Common myeloid progenitor, CD34-positive (primary cell): ENCODE results near the gene VPS13C.

ENCODE experiments used
- CTCF ChIA-PET: fragments of 350-600 bp; sonication (Branson Sonifier 250); formaldehyde crosslinking; loops from one replicate; lab custom pipeline; 2021; ENCODE audit warnings: antibody characterized with exemption; lab: Charles Lee
- POLR2A ChIA-PET: fragments of 350-600 bp; sonication (Branson Sonifier 250); formaldehyde crosslinking; loops from one replicate; lab custom pipeline; 2021; ENCODE audit warnings: antibody characterized with exemption; lab: Charles Lee
- DNase-seq, 3 donors: peaks; one replicate each; pipeline versions ENCODE4 v3.0.0 to v3.0.0-alpha.2; 2013
- H3K27ac ChIP-seq, 2 experiments: 1 replicate in 1 of 2; 2 replicates in 1 of 2; pipeline ENCODE4 v1.7.0; 2013; ENCODE audit warnings: inconsistent platforms in 2 of 2, low read length in 2 of 2, mild to moderate bottlenecking in 2 of 2, low read depth in 1 of 2, moderate library complexity in 1 of 2; ENCODE audit not compliant: severe bottlenecking in 2 of 2, insufficient read depth in 1 of 2, poor library complexity in 1 of 2
- H3K27me3 ChIP-seq, 5 experiments: replicated peaks in 2 of 5; 1 replicate in 3 of 5; 2 replicates in 2 of 5; pipeline versions ENCODE4 v1.6.1 to v1.7.0; 2013; ENCODE audit warnings: low read length in 4 of 5, mild to moderate bottlenecking in 2 of 5, moderate library complexity in 2 of 5, inconsistent platforms in 1 of 5; ENCODE audit not compliant: insufficient read depth in 5 of 5, control insufficient read depth in 4 of 5
- H3K36me3 ChIP-seq, 4 experiments: 1 replicate in 2 of 4; 2 replicates in 2 of 4; pipeline versions ENCODE4 v1.6.1 to v1.7.0; 2013; ENCODE audit warnings: low read length in 3 of 4, control low read depth in 1 of 4, mild to moderate bottlenecking in 1 of 4; ENCODE audit not compliant: control insufficient read depth in 4 of 4, insufficient read depth in 4 of 4
- H3K4me1 ChIP-seq, 4 experiments: 1 replicate in 3 of 4; 2 replicates in 1 of 4; pipeline versions ENCODE4 v1.6.1 to v1.7.1; 2013; ENCODE audit warnings: low read length in 3 of 4, mild to moderate bottlenecking in 3 of 4, control low read depth in 1 of 4, inconsistent platforms in 1 of 4, moderate library complexity in 1 of 4; ENCODE audit not compliant: control insufficient read depth in 4 of 4, insufficient read depth in 4 of 4; ENCODE audit errors: control extremely low read depth in 1 of 4
- H3K4me3 ChIP-seq, 7 experiments: 1 replicate in 4 of 7; 2 replicates in 3 of 7; pipeline versions ENCODE4 v1.5.1 to v1.7.0; 2013; ENCODE audit warnings: mild to moderate bottlenecking in 7 of 7, low read length in 6 of 7, moderate library complexity in 6 of 7, inconsistent platforms in 2 of 7, low read depth in 2 of 7, control low read depth in 1 of 7; ENCODE audit not compliant: insufficient read depth in 4 of 7, control insufficient read depth in 1 of 7; ENCODE audit errors: extremely low read depth in 1 of 7
- H3K9me3 ChIP-seq, 5 experiments: 1 replicate in 4 of 5; 2 replicates in 1 of 5; pipeline versions ENCODE4 v1.6.1 to v1.7.1; 2013; ENCODE audit warnings: low read length in 4 of 5, mild to moderate bottlenecking in 2 of 5, inconsistent platforms in 1 of 5, low read depth in 1 of 5, moderate library complexity in 1 of 5; ENCODE audit not compliant: control insufficient read depth in 4 of 5, insufficient read depth in 2 of 5; ENCODE audit errors: control extremely low read depth in 1 of 5
- WGBS: methylation state at CpG from one replicate; pipeline ENCODE4 v1.1.5; 2013; ENCODE audit not compliant: insufficient coverage; 5-methylcytosine and 5-hydroxymethylcytosine counted together

The VPS13C gene

GRCh38 chr15:62058327-62059028 is 1.8 kb downstream of the VPS13C start:
- Histone ChIP-seq H3K4me1 (peaks cover 6 to 33% (median 19%) of the 10 kb centered on the region in 4 experiments), H3K27ac (no peak overlapping the region), H3K27me3 (peaks cover 0 to 3% (median 0%) of the 10 kb centered on the region in 5 experiments), H3K36me3 (peaks cover 0 to 6% (median 2%) of the 10 kb centered on the region in 4 experiments), H3K9me3 (no peaks in the 10 kb centered on the region), H3K4me3 (peak overlapping the region in 3 of 7 experiments; percentile 4 to 92 (median 90))
- POLR2A ChIA-PET, result interaction anchor here (0.6 kb wide), 1 partner anchor 34 kb away, joined by 3 read pairs; no protein-coding TSS in a partner anchor
- CTCF ChIA-PET, result interaction anchor here (1.1 kb wide), 1 partner anchor 126 kb away, joined by 3 read pairs; no protein-coding TSS in a partner anchor
- DNase-seq, result no peak
- no CpG with 5 or more reads among the region's 5 CpGs for WGBS

GRCh38 chr15:62057341-62057980 is 2.8 kb downstream of the VPS13C start:
- H3K27me3 ChIP-seq, result peaks cover 0 to 3% (median 0%) of the 10 kb centered on the region in 5 experiments
- H3K9me3 ChIP-seq, result no peaks in the 10 kb centered on the region
- H3K27ac ChIP-seq, result no peak overlapping the region
- CTCF ChIA-PET, result no interaction called here
- peak in 1 of 3 donors; percentile 24 for DNase-seq
- POLR2A ChIA-PET, result no interaction called here
- H3K4me1 ChIP-seq, result peaks cover 6 to 36% (median 20%) of the 10 kb centered on the region in 4 experiments
- peaks cover 0 to 6% (median 2%) of the 10 kb centered on the region in 4 experiments for H3K36me3 ChIP-seq
- WGBS, result no CpG with 5 or more reads among the region's 4 CpGs
- H3K4me3 ChIP-seq, result no peak overlapping the region

- 96% methylated on average over 3 of the region's 5 CpGs for WGBS
These were observed 5.3 kb downstream of the VPS13C start for GRCh38 chr15:62054979-62055378.

GRCh38 chr15:62053439-62054085 is 6.7 kb downstream of the VPS13C start:
- ChIA-PET POLR2A (no interaction called here), CTCF (interaction anchor here (1.3 to 1.5 kb wide), 4 partner anchors 14 to 116 kb away, joined by 3 read pairs; partner anchors contain the start of gene C2CD4A)
- DNase-seq, result no peak
- Histone ChIP-seq H3K4me3 (no peak overlapping the region), H3K9me3 (no peaks in the 10 kb centered on the region), H3K4me1 (peaks cover 0 to 25% (median 9%) of the 10 kb centered on the region in 4 experiments), H3K27ac (no peak overlapping the region), H3K27me3 (no peaks in the 10 kb centered on the region), H3K36me3 (peaks cover 0 to 6% (median 2%) of the 10 kb centered on the region in 4 experiments)
- WGBS, result 78% methylated on average over 5 of the region's 5 CpGs

More at GRCh38 chr15:62054979-62055378, 5.3 kb downstream of the VPS13C start:
- ChIA-PET CTCF (interaction anchor here (1.3 kb wide), 1 partner anchor 117 kb away, joined by 3 read pairs; no protein-coding TSS in a partner anchor), POLR2A (no interaction called here)
- no peak overlapping the region for H3K4me3 ChIP-seq
- peaks cover 0 to 6% (median 2%) of the 10 kb centered on the region in 4 experiments for H3K36me3 ChIP-seq
- H3K27ac ChIP-seq, result no peak overlapping the region
- no peaks in the 10 kb centered on the region for H3K27me3 ChIP-seq
- no peak for DNase-seq
- H3K4me1 ChIP-seq, result peaks cover 5 to 34% (median 17%) of the 10 kb centered on the region in 4 experiments
- H3K9me3 ChIP-seq, result no peaks in the 10 kb centered on the region

- ChIA-PET POLR2A (no interaction called here), CTCF (interaction anchor here (1.3 kb wide), 2 partner anchors 14 to 25 kb away, joined by 3 read pairs; partner anchors contain the start of gene C2CD4A)
- Histone ChIP-seq H3K27me3 (no peaks in the 10 kb centered on the region), H3K27ac (no peak overlapping the region), H3K9me3 (no peaks in the 10 kb centered on the region), H3K4me3 (no peak overlapping the region), H3K4me1 (peaks cover 1 to 18% (median 7%) of the 10 kb centered on the region in 4 experiments), H3K36me3 (peaks cover 0 to 6% (median 2%) of the 10 kb centered on the region in 4 experiments)
- no peak for DNase-seq
- WGBS, result no CpG with 5 or more reads among the region's 1 CpG
These were observed 7.5 kb downstream of the VPS13C start for GRCh38 chr15:62052713-62053112.

- Histone ChIP-seq H3K4me1 (peaks cover 9 to 25% (median 17%) of the 10 kb centered on the region in 4 experiments), H3K9me3 (no peaks in the 10 kb centered on the region), H3K4me3 (no peak overlapping the region), H3K27me3 (no peaks in the 10 kb centered on the region), H3K27ac (no peak overlapping the region), H3K36me3 (peaks cover 0 to 3% (median 0%) of the 10 kb centered on the region in 4 experiments)
- WGBS, result 100% methylated on average over 1 of the region's 4 CpGs
- POLR2A ChIA-PET, result interaction anchor here (0.6 kb wide), 1 partner anchor 37 kb away, joined by 3 read pairs; no protein-coding TSS in a partner anchor
- CTCF ChIA-PET, result interaction anchor here (0.7 kb wide), 1 partner anchor 868 kb away, joined by 3 read pairs; no protein-coding TSS in a partner anchor
- DNase-seq, result no peak
These were observed 9.1 kb downstream of the VPS13C start for GRCh38 chr15:62051166-62051565.
